ENCODE data around the gene SUSD5.
"Not testable (repeated sequence)": the region's sequence is repeated elsewhere in the genome, so short reads cannot be mapped to it uniquely, and the experiment has no call there.

SUSD5 gene

GRCh38 chr3:33111581-33111980 is 107.0 kb downstream of the SUSD5 start:
- DNase-seq: no peak

GRCh38 chr3:33106854-33107253 is 111.8 kb downstream of the SUSD5 start:
- not testable (repeated sequence) for DNase-seq

- DNase-seq: no peak
Observed at GRCh38 chr3:33105341-33105948, 113.2 kb downstream of the SUSD5 start.

- no peak for DNase-seq
Observed at GRCh38 chr3:33104803-33105202, 113.8 kb downstream of the SUSD5 start.

- DNase-seq: no peak
Observed at GRCh38 chr3:33103480-33103879, 115.1 kb downstream of the SUSD5 start.

GRCh38 chr3:33103034-33103433 is 115.6 kb downstream of the SUSD5 start:
- DNase-seq: no peak

- no peak for DNase-seq
Observed at GRCh38 chr3:33100229-33100628, 118.4 kb downstream of the SUSD5 start.

Measured in stimulated activated CD4-positive, alpha-beta T cell treated with anti-CD3 and anti-CD28 coated beads, Interleukin-15, amount 100 ng/mL, for 24 hours (primary cell).